ENCODE measurements around the gene TRPV2. TPM values are rescaled to one million over a fixed set of nuclear protein-coding genes. Genes with fewer than 3 reads are reported as not detected.

Gene TRPV2
- total RNA-seq, 4 donors from 2014 or later: 2.9 to 4.4 (median 3.4) TPM

DNA sequence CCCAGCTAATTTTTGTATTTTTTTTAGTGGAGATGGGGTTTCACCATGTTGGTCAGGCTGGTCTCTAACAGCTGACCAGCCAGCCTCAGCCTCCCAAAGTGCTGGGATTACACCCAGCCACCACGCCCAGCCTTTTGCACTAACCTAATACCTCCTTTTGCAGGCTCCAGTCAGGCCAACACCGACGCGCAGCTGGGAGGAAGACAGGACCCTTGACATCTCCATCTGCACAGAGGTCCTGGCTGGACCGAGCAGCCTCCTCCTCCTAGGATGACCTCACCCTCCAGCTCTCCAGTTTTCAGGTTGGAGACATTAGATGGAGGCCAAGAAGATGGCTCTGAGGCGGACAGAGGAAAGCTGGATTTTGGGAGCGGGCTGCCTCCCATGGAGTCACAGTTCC lies 2.0 kb downstream of the TRPV2 start:
- intact Hi-C loops (cut with DNase I; ENCODE audit: low total_unique reads): no loop called here
- in situ Hi-C loops (cut with MboI; ENCODE audit: low sequenced_read_pairs in 4 of 4): no loop called here
- H3K4me3 ChIP-seq: no peak overlapping the region
- peak overlapping the region; percentile 73 to 86 (median 82) for H3K27ac ChIP-seq
- H3K27me3 ChIP-seq: no peaks in the 10 kb centered on the region
- H3K36me3 ChIP-seq: no peaks in the 10 kb centered on the region
- ATAC-seq: no peak
- TF ChIP-seq, protein P1, sequence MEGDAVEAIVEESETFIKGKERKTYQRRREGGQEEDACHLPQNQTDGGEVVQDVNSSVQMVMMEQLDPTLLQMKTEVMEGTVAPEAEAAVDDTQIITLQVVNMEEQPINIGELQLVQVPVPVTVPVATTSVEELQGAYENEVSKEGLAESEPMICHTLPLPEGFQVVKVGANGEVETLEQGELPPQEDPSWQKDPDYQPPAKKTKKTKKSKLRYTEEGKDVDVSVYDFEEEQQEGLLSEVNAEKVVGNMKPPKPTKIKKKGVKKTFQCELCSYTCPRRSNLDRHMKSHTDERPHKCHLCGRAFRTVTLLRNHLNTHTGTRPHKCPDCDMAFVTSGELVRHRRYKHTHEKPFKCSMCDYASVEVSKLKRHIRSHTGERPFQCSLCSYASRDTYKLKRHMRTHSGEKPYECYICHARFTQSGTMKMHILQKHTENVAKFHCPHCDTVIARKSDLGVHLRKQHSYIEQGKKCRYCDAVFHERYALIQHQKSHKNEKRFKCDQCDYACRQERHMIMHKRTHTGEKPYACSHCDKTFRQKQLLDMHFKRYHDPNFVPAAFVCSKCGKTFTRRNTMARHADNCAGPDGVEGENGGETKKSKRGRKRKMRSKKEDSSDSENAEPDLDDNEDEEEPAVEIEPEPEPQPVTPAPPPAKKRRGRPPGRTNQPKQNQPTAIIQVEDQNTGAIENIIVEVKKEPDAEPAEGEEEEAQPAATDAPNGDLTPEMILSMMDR (IDR thresholded peaks at IDR 0.05 in 4 of 5, conservative IDR thresholded peaks at IDR 0.05 in 1 of 5): no peak
- TF ChIP-seq POLR2A (IDR thresholded peaks at IDR 0.05): no peak
- no peak for DNase-seq
- H3K4me1 ChIP-seq: peaks cover 6 to 10% of the 10 kb centered on the region in 2 donors
- H3K9me3 ChIP-seq: no peaks in the 10 kb centered on the region

GRCh38 chr17:16417896-16418684 lies 2.7 kb downstream of the TRPV2 start:
- intact Hi-C loops (cut with DNase I; ENCODE audit: low total_unique reads): no loop called here
- Histone ChIP-seq H3K4me1 (peaks cover 6 to 10% of the 10 kb centered on the region in 2 donors), H3K27ac (peak overlapping the region in 3 of 4 donors; percentile 21 to 86 (median 82)), H3K9me3 (no peaks in the 10 kb centered on the region), H3K27me3 (no peaks in the 10 kb centered on the region), H3K4me3 (no peak overlapping the region), H3K36me3 (no peaks in the 10 kb centered on the region)
- in situ Hi-C loops (cut with MboI; ENCODE audit: low sequenced_read_pairs in 4 of 4): no loop called here
- DNase-seq (no peak), ATAC-seq (no peak)
- TF ChIP-seq, protein P1 (IDR thresholded peaks at IDR 0.05 in 4 of 5, conservative IDR thresholded peaks at IDR 0.05 in 1 of 5): no peak
- TF ChIP-seq POLR2A (IDR thresholded peaks at IDR 0.05): no peak

- DNase-seq (no peak), ATAC-seq (no peak)
- in situ Hi-C loops (cut with MboI; ENCODE audit: low sequenced_read_pairs in 4 of 4) (no loop called here), intact Hi-C loops (cut with DNase I; ENCODE audit: low total_unique reads) (no loop called here)
- H3K4me3 ChIP-seq: no peak overlapping the region
- peaks cover 6 to 10% of the 10 kb centered on the region in 2 donors for H3K4me1 ChIP-seq
- no peaks in the 10 kb centered on the region for H3K27me3 ChIP-seq
- TF ChIP-seq POLR2A (IDR thresholded peaks at IDR 0.05): no peak
- TF ChIP-seq, protein P1 (IDR thresholded peaks at IDR 0.05 in 4 of 5, conservative IDR thresholded peaks at IDR 0.05 in 1 of 5): no peak
- H3K36me3 ChIP-seq: no peaks in the 10 kb centered on the region
- peak overlapping the region; percentile 21 to 86 (median 60) for H3K27ac ChIP-seq
- no peaks in the 10 kb centered on the region for H3K9me3 ChIP-seq
Measured at GRCh38 chr17:16418685-16419068, 3.3 kb downstream of the TRPV2 start.

DNA sequence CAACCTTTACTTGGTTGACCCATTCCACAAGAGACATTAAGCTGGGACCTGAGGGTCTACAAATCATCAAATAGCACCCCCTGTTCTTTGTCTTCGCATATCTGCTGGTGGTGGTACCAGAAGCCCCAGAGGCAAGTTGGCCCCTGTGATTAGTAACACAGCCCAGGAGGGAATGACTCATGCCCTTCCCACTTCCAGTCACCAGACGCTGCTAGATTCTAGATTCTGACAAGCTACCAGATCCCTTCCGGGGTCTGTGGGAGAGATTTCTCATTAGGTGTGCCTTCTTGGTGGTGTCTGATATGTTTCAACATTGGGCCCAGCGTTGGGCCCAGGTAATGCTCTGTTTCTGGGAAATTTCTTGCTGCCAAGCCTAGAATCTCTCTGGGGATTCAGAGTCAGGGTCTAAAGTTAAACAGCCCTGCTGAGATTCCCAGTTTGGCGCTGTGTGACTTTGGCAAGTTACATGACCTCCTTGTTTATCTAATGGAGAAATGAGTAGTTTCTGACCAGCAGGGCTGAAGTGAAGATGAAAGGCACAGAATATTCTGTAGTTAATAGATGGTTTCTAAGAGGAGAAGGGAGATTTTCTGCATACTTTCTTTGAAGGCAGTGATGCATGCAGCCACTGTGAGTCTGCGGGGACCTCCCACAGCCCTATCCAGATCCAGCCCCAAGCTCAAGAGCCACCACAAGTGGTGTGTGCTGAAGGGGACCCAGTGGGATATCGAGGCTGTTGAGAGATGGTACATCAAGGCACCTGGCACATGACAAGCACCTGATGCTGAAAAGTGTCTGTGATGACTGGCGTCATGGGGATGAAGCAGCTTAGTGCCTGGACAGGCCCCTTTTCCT lies 3.9 kb downstream of the TRPV2 start:
- no peaks in the 10 kb centered on the region for H3K36me3 ChIP-seq
- ATAC-seq: no peak
- in situ Hi-C loops (cut with MboI; ENCODE audit: low sequenced_read_pairs in 4 of 4): no loop called here
- H3K4me3 ChIP-seq: no peak overlapping the region
- no peaks in the 10 kb centered on the region for H3K27me3 ChIP-seq
- TF ChIP-seq POLR2A (IDR thresholded peaks at IDR 0.05): no peak
- TF ChIP-seq, protein P1 (IDR thresholded peaks at IDR 0.05 in 4 of 5, conservative IDR thresholded peaks at IDR 0.05 in 1 of 5): no peak
- intact Hi-C loops (cut with DNase I; ENCODE audit: low total_unique reads): no loop called here
- peaks cover 6 to 10% of the 10 kb centered on the region in 2 donors for H3K4me1 ChIP-seq
- peak overlapping the region; percentile 21 to 86 (median 60) for H3K27ac ChIP-seq
- no peaks in the 10 kb centered on the region for H3K9me3 ChIP-seq
- no peak for DNase-seq
